Fibroblast of peridontal ligament (primary cell): ENCODE data around the gene PAK1IP1.
A peak's percentile ranks its signal among the peaks of the same experiment; 100 is the strongest.
"Not testable (repeated sequence)": the region's sequence is repeated elsewhere in the genome, so short reads cannot be mapped to it uniquely, and the experiment has no call there.

Experiments used
- DNase-seq: peaks from one replicate; pipeline ENCODE4 v3.0.0-alpha.2; 2010; ENCODE audit errors: extremely low read depth

PAK1IP1 gene

GRCh38 chr6:10743515-10743914, 48.7 kb downstream of the PAK1IP1 start:
- no peak for DNase-seq

GRCh38 chr6:10745116-10745515, 50.3 kb downstream of the PAK1IP1 start:
- DNase-seq = no peak

DNA sequence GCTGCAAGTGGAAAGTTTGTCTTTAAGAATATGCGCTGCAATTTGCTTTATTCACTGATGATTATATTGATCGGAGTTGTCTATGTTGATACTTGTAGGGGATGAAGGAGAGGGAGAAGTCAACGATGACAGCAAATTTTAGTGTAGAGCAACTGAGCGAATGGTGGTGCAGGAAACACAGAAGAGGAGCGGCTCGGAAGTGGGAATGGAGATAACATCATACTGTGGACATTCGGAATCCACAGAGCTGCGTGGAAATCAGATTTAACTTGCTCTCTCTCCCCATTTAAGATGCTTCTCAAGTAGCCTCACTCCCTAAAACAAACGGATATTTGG, 52.1 kb downstream of the PAK1IP1 start:
- DNase-seq = no peak

GRCh38 chr6:10747251-10747972, 52.6 kb downstream of the PAK1IP1 start, which contains the start of gene TMEM14B:
Gene TMEM14B (plus strand): TSS chr6:10747805. CDS start chr6:10749246, 1,441 bp downstream.
- DNase-seq = peak; percentile 92

DNA sequence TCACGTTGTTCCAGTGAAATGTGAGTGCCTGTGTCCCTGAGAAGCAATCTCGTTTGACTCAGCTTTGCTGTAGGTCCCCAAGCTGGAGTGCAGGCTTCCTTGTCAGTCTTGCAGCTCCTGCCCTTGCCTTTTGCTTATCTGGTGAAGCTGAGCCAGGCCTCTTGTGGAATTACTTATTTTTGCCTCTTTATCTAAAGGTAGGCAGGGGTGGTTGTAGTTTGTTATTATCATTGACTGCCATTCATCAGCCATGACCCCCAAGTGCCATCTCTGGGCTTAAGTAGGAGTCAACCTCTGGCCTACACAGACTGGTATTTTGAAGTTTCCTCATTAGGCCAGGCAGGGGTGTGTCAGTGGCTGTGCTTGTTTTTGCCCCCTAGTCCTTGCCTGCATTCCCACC, 55.0 kb downstream of the PAK1IP1 start:
- no peak for DNase-seq

- not testable (repeated sequence) for DNase-seq
These were observed 55.8 kb downstream of the PAK1IP1 start for GRCh38 chr6:10750568-10750967.

- DNase-seq = not testable (repeated sequence)
These were observed 57.0 kb downstream of the PAK1IP1 start for GRCh38 chr6:10751757-10752156.

GRCh38 chr6:10756085-10756484, 61.3 kb downstream of the PAK1IP1 start:
- no peak for DNase-seq
